OCI-LY1 (cell line): ENCODE measurements around the gene PPP6R1.

ENCODE experiments used
- H2AFZ ChIP-seq: fragments of 200-600 bp; sonication (generic), shearing (Covaris generic); 2 replicates; pipeline ENCODE4 v1.6.0; 2014; ENCODE audit warnings: antibody characterized with exemption, mild to moderate bottlenecking, low read length
- H3F3A ChIP-seq: fragments of 200-600 bp; sonication (generic), shearing (Covaris generic); 2 replicates; pipeline ENCODE4 v1.6.0; 2014; ENCODE audit warnings: mild to moderate bottlenecking, antibody characterized with exemption, low read length, moderate library complexity; ENCODE audit not compliant: insufficient read depth
- H3K27ac ChIP-seq: fragments of 200-600 bp; sonication (generic); 2 replicates; pipeline ENCODE4 v1.5.1; 2014; ENCODE audit warnings: low read length, mixed run types, mild to moderate bottlenecking, low read depth; ENCODE audit not compliant: poor library complexity, severe bottlenecking
- H3K27me3 ChIP-seq: fragments of 200-600 bp; sonication (generic); 2 replicates; pipeline ENCODE4 v1.6.0; 2014; ENCODE audit warnings: antibody characterized with exemption, mild to moderate bottlenecking, low read length, moderate library complexity; ENCODE audit not compliant: insufficient read depth
- H3K36me3 ChIP-seq: fragments of 200-600 bp; sonication (generic); 2 replicates; pipeline ENCODE4 v1.6.1; 2014; ENCODE audit warnings: mild to moderate bottlenecking, antibody characterized with exemption, low read length, moderate library complexity, mixed read lengths; ENCODE audit not compliant: insufficient read depth
- H3K4me1 ChIP-seq: fragments of 200-600 bp; sonication (generic); 2 replicates; pipeline ENCODE4 v1.5.1; 2014; ENCODE audit warnings: mild to moderate bottlenecking, low read length, moderate library complexity; ENCODE audit not compliant: insufficient read depth, severe bottlenecking
- H3K4me2 ChIP-seq: fragments of 200-600 bp; sonication (generic), shearing (Covaris generic); 2 replicates; pipeline ENCODE4 v1.6.1; 2014; ENCODE audit warnings: low read length
- H3K4me3 ChIP-seq: fragments of 200-600 bp; sonication (generic); 2 replicates; pipeline ENCODE4 v1.5.1; 2014; ENCODE audit warnings: low read length, low read depth, mild to moderate bottlenecking, mixed read lengths; ENCODE audit not compliant: poor library complexity, severe bottlenecking
- H3K79me2 ChIP-seq: fragments of 200-600 bp; shearing (Covaris generic); 2 replicates; pipeline ENCODE4 v1.6.1; 2016; ENCODE audit warnings: mixed run types, low read length, mixed read lengths; ENCODE audit not compliant: insufficient read depth
- H3K9ac ChIP-seq: fragments of 200-600 bp; sonication (generic), shearing (Covaris generic); 2 replicates; pipeline ENCODE4 v1.6.1; 2014; ENCODE audit warnings: mild to moderate bottlenecking, low read length, mixed read lengths
- H3K9me2 ChIP-seq: fragments of 200-600 bp; sonication (generic), shearing (Covaris generic); 2 replicates; pipeline ENCODE4 v1.6.1; 2014; ENCODE audit warnings: low read depth, mild to moderate bottlenecking, low read length, mixed read lengths
- H3K9me3 ChIP-seq: fragments of 200-600 bp; shearing (Covaris generic); 2 replicates; pipeline ENCODE4 v1.6.1; 2014; ENCODE audit warnings: low read length, mixed read lengths
- H4K20me1 ChIP-seq: fragments of 200-600 bp; sonication (generic), shearing (Covaris generic); 2 replicates; pipeline ENCODE4 v1.6.0; 2016; ENCODE audit warnings: mild to moderate bottlenecking, low read length; ENCODE audit not compliant: insufficient read depth
- CTCF ChIP-seq: fragments of 200-600 bp; sonication (generic), shearing (Covaris generic); IDR thresholded peaks from 2 replicates; pipeline ENCODE4 v1.5.1; 2017; ENCODE audit warnings: mild to moderate bottlenecking, antibody characterized with exemption, low read length, moderate library complexity, mixed read lengths
- EZH2 ChIP-seq: fragments of 200-600 bp; sonication (generic), shearing (Covaris generic); IDR thresholded peaks from 2 replicates; pipeline ENCODE4 v1.8.0; 2017; ENCODE audit warnings: borderline replicate concordance, mixed run types, mild to moderate bottlenecking, antibody characterized with exemption, low read length, moderate library complexity, mixed read lengths

PPP6R1 gene

GRCh38 chr19:55269299-55269698 lies 10.5 kb upstream of the PPP6R1 start:
- H3K27me3 ChIP-seq, result no peaks in the 10 kb centered on the region
- H3K36me3 ChIP-seq, result peaks cover 63% of the 10 kb centered on the region
- no peak overlapping the region for H3K4me3 ChIP-seq
- H3F3A ChIP-seq, result no peaks in the 10 kb centered on the region
- H3K4me1 ChIP-seq, result peaks cover 23% of the 10 kb centered on the region
- H4K20me1 ChIP-seq, result no peaks in the 10 kb centered on the region
- no peaks in the 10 kb centered on the region for H3K9me3 ChIP-seq
- no peak overlapping the region for H2AFZ ChIP-seq
- no peaks in the 10 kb centered on the region for H3K79me2 ChIP-seq
- no peak for TF ChIP-seq CTCF
- no peak for TF ChIP-seq EZH2
- H3K9ac ChIP-seq, result no peak overlapping the region
- no peak overlapping the region for H3K27ac ChIP-seq
- H3K4me2 ChIP-seq, result no peak overlapping the region
- no peaks in the 10 kb centered on the region for H3K9me2 ChIP-seq

GRCh38 chr19:55266840-55267239 lies 8.0 kb upstream of the PPP6R1 start:
- no peak overlapping the region for H3K27ac ChIP-seq
- no peaks in the 10 kb centered on the region for H3K9me2 ChIP-seq
- no peaks in the 10 kb centered on the region for H3K9me3 ChIP-seq
- no peaks in the 10 kb centered on the region for H3K79me2 ChIP-seq
- H3K4me2 ChIP-seq, result no peak overlapping the region
- H3K36me3 ChIP-seq, result peaks cover 47% of the 10 kb centered on the region
- no peak overlapping the region for H3K9ac ChIP-seq
- H3K4me3 ChIP-seq, result no peak overlapping the region
- H3K4me1 ChIP-seq, result peaks cover 24% of the 10 kb centered on the region
- H4K20me1 ChIP-seq, result no peaks in the 10 kb centered on the region
- H3F3A ChIP-seq, result no peaks in the 10 kb centered on the region; the same call in 1 of the 2 replicates
- no peak for TF ChIP-seq EZH2
- no peak for TF ChIP-seq CTCF
- H2AFZ ChIP-seq, result no peak overlapping the region
- no peaks in the 10 kb centered on the region for H3K27me3 ChIP-seq

GRCh38 chr19:55266404-55266803 lies 7.6 kb upstream of the PPP6R1 start:
- H3K36me3 ChIP-seq, result peaks cover 44% of the 10 kb centered on the region
- no peak overlapping the region for H3K9ac ChIP-seq
- no peaks in the 10 kb centered on the region for H3K9me3 ChIP-seq
- H3K79me2 ChIP-seq, result no peaks in the 10 kb centered on the region
- H3K4me2 ChIP-seq, result no peak overlapping the region
- no peaks in the 10 kb centered on the region for H3K9me2 ChIP-seq
- TF ChIP-seq CTCF (no peak), EZH2 (no peak)
- H2AFZ ChIP-seq, result no peak overlapping the region
- no peaks in the 10 kb centered on the region for H4K20me1 ChIP-seq
- H3F3A ChIP-seq, result no peaks in the 10 kb centered on the region; the same call in 1 of the 2 replicates
- H3K27ac ChIP-seq, result no peak overlapping the region
- H3K27me3 ChIP-seq, result no peaks in the 10 kb centered on the region
- H3K4me3 ChIP-seq, result no peak overlapping the region
- peaks cover 24% of the 10 kb centered on the region for H3K4me1 ChIP-seq
